Measurements from ENCODE around the gene TMEM86B. TPM values are rescaled to one million over a fixed set of nuclear protein-coding genes. Genes with fewer than 3 reads are reported as not detected.

TMEM86B gene
- total and polyA plus RNA-seq, 2 experiments from 2014 or later: 0.46 to 2.4 TPM

DNA sequence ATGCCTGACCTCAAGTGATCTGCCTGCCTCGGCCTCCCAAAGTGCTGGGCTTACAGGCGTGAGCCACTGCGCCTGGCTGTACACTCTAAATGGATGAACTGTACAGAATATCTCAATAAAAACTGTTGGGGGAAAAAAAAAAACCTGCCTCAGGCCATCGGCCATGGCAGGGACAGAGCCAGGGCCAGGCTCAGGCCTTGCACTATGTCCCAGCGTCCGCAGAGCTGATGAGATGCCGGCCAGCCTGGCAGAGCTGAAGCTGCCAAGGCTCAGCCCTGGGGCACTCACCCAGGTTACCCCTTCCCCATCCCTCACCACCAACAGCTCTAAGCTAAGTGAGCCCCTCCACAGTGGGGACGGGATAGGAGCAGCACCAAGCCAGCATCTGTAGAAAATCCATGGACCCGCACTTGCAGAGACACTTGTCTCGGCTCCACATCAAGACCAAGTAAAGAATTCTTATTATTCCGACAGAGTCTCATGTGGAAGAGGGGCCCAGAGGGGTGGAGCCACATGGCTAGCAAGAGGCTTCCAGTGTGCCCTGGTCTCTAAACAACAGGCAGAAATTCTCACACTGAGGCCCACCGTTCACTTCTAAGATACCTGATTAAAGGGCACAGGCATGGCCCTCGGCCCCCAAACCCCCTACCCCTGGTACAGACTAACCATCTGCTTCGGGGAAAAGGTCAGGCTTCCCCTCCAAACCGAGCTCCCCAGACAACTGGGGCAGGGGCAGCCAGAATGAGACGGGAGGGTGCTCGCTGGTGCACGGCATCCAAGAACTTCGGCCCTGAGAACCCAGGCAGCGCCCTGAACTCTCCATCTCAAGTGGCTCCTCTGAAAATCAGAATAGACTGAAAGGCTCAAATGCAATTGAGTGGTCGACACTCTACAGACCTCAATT, 24.4 kb upstream of the TMEM86B start:
- 88 to 89% methylated on average over 21 of the region's 21 CpGs for WGBS, 2 experiments (ENCODE audit: low coverage in 1 of 2, low lambda C conversion rate in 2 of 2, missing lambda C conversion rate in 2 of 2)
- peaks cover 6% of the 10 kb centered on the region; the same call in 1 of the 2 replicates for H4K20me1 ChIP-seq (ENCODE audit: insufficient read depth)
- H3K79me2 ChIP-seq (ENCODE audit: insufficient read depth): peaks cover 100% of the 10 kb centered on the region
- no peak overlapping the region for H3K4me3 ChIP-seq
- TF ChIP-seq EZH2 (IDR thresholded peaks at IDR 0.05; ENCODE audit: insufficient read depth, poor library complexity, severe bottlenecking) (no peak), EZH2phosphoT487 (IDR thresholded peaks at IDR 0.05; ENCODE audit: insufficient read depth, low read depth) (no peak)
- no peak for DNase-seq
- no peak overlapping the region for H3K9ac ChIP-seq
- H2AFZ ChIP-seq: no peak overlapping the region
- no peaks in the 10 kb centered on the region for H3K9me2 ChIP-seq (ENCODE audit: insufficient read depth)
- H3K27ac ChIP-seq: no peak overlapping the region
- H3K36me3 ChIP-seq (ENCODE audit: low read depth): no peaks in the 10 kb centered on the region
- peaks cover 19% of the 10 kb centered on the region for H3K4me1 ChIP-seq (ENCODE audit: insufficient read depth)
- peaks cover 16% of the 10 kb centered on the region; the same call in 1 of the 2 replicates for H3F3A ChIP-seq (ENCODE audit: insufficient read depth)
- no peaks in the 10 kb centered on the region for H3K27me3 ChIP-seq (replicated peaks; ENCODE audit: insufficient read depth)
- H3K4me2 ChIP-seq (ENCODE audit: unreplicated experiment): no peak overlapping the region
- in situ Hi-C loops (cut with MboI): no loop called here
- no peaks in the 10 kb centered on the region for H3K9me3 ChIP-seq (ENCODE audit: low read depth)

DNA sequence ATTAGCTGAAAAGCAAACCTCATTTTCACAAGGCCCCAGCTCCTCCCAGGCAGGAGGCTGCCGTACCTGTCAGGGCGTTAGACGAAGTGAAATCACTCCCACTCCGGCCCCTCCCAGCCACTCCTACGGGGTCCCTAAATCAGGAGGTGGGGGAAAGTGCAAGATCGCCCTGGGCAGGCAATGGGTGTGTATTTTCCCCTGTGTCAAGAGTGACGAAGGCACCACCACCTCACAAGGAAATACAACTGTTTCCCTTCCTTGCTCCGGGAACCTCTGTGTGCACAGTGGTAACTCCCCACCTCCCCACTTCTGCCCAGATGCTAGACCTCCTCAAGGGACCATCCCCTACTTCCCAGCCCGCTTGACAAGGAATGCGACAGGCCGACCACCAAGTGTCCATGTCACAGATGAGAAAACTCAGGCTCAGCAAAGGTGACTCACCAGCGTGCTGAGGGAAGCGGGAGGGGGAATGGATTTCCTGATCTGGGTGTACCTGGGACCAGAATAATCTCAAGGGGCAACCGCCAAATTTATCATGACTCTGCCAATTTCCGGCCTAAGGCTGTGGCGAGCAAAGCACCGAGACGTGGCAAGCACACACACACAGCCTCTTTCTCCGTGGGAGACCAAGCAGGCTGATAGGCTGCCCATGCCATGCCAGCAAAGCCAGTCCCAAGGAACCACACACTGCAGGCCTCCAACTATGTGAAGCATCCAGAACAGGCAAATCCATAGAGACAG, 22.9 kb upstream of the TMEM86B start:
- DNase-seq: peak; percentile 12
- H2AFZ ChIP-seq: no peak overlapping the region
- peaks cover 4% of the 10 kb centered on the region; the same call in 1 of the 2 replicates for H4K20me1 ChIP-seq (ENCODE audit: insufficient read depth)
- no peaks in the 10 kb centered on the region for H3K9me2 ChIP-seq (ENCODE audit: insufficient read depth)
- H3K79me2 ChIP-seq (ENCODE audit: insufficient read depth): peaks cover 100% of the 10 kb centered on the region
- H3K4me3 ChIP-seq: no peak overlapping the region
- no peak for TF ChIP-seq EZH2phosphoT487 (IDR thresholded peaks at IDR 0.05; ENCODE audit: insufficient read depth, low read depth)
- no peak for TF ChIP-seq EZH2 (IDR thresholded peaks at IDR 0.05; ENCODE audit: insufficient read depth, poor library complexity, severe bottlenecking)
- H3K27ac ChIP-seq: no peak overlapping the region
- peaks cover 14% of the 10 kb centered on the region for H3K4me1 ChIP-seq (ENCODE audit: insufficient read depth)
- no peaks in the 10 kb centered on the region for H3K36me3 ChIP-seq (ENCODE audit: low read depth)
- 78 to 83% methylated on average over 19 of the region's 19 CpGs for WGBS, 2 experiments (ENCODE audit: low coverage in 1 of 2, low lambda C conversion rate in 2 of 2, missing lambda C conversion rate in 2 of 2)
- peaks cover 4% of the 10 kb centered on the region; the same call in 1 of the 2 replicates for H3F3A ChIP-seq (ENCODE audit: insufficient read depth)
- H3K27me3 ChIP-seq (replicated peaks; ENCODE audit: insufficient read depth): no peaks in the 10 kb centered on the region
- H3K4me2 ChIP-seq (ENCODE audit: unreplicated experiment): no peak overlapping the region
- no peak overlapping the region for H3K9ac ChIP-seq
- in situ Hi-C loops (cut with MboI): no loop called here
- no peaks in the 10 kb centered on the region for H3K9me3 ChIP-seq (ENCODE audit: low read depth)

DNA sequence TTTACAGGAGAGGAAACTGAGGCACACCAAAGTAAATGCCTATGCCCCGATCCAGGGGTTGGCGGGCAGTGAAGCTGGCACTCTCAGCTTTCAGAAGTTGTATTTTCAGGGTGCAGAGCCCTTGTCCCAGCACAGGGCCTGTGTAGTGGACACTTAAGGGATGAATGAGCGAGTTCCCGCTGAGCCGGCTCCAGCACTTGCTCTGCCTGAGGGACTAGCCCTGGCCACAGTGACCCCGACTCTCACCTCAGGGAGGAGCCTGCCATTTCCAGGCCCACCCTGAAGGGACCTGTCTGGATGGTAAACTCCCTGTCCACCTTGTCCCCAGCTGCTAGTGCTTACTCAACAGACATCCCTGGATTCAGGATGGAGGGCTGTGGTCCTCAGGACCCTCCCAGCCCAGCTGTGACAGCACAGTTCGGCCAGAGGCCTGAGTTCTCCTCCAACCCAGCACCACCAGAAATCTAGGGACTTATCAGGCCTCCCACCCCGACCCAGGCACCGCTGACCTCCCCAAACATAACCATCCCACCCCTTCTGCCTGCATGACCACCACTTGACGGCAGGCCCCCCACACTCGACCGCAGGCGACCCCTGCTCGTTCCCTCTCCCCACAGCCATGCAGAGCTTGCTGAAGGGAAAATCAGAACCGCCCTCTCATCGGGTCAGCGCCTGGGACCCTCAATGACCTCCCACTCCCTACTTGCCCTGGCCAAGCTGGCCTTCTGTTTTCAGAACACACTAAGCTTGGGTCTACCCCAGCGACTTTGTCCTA, 21.9 kb upstream of the TMEM86B start:
- Histone ChIP-seq H3K9ac (no peak overlapping the region), H3K9me3 (ENCODE audit: low read depth) (no peaks in the 10 kb centered on the region), H3K4me1 (ENCODE audit: insufficient read depth) (peaks cover 4% of the 10 kb centered on the region; the same call in 1 of the 2 replicates), H4K20me1 (ENCODE audit: insufficient read depth) (no peaks in the 10 kb centered on the region; the same call in 1 of the 2 replicates), H3K9me2 (ENCODE audit: insufficient read depth) (no peaks in the 10 kb centered on the region), H3K36me3 (ENCODE audit: low read depth) (no peaks in the 10 kb centered on the region), H3K79me2 (ENCODE audit: insufficient read depth) (peaks cover 97% of the 10 kb centered on the region), H3K27ac (no peak overlapping the region), H3K27me3 (replicated peaks; ENCODE audit: insufficient read depth) (no peaks in the 10 kb centered on the region), H2AFZ (no peak overlapping the region), H3F3A (ENCODE audit: insufficient read depth) (no peaks in the 10 kb centered on the region), H3K4me2 (ENCODE audit: unreplicated experiment) (no peak overlapping the region), H3K4me3 (no peak overlapping the region)
- in situ Hi-C loops (cut with MboI): no loop called here
- no peak for TF ChIP-seq EZH2phosphoT487 (IDR thresholded peaks at IDR 0.05; ENCODE audit: insufficient read depth, low read depth)
- no peak for TF ChIP-seq EZH2 (IDR thresholded peaks at IDR 0.05; ENCODE audit: insufficient read depth, poor library complexity, severe bottlenecking)
- WGBS, 2 experiments (ENCODE audit: low coverage in 1 of 2, low lambda C conversion rate in 2 of 2, missing lambda C conversion rate in 2 of 2): 89 to 90% methylated on average over 14 to 18 of the region's 18 CpGs
- DNase-seq: no peak

DNA sequence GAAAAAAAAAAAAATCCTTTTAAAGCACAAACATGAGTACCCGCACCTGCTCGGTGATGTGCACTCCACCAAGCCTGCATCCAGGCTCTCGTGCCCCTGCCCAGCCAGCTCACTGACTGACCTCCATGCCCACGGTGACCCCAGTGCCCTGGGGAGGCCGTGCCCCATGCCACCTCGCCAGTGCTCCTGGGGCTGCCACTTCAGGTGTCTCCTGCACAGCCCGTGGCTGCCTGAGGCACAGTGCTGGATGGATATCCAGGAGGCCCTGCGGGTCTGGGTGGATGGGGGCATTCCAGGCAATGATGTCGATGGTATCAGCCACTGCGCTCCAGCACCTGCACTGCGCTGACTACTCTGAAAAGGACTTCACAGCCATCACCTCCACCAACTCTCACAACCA, 21.3 kb upstream of the TMEM86B start:
- 91 to 92% methylated on average over 11 of the region's 11 CpGs for WGBS, 2 experiments (ENCODE audit: low coverage in 1 of 2, low lambda C conversion rate in 2 of 2, missing lambda C conversion rate in 2 of 2)
- DNase-seq: no peak
- Histone ChIP-seq H3K27ac (no peak overlapping the region), H3K36me3 (ENCODE audit: low read depth) (no peaks in the 10 kb centered on the region), H3K4me3 (no peak overlapping the region), H3K4me1 (ENCODE audit: insufficient read depth) (0 out of 2 replicates have a peak, but pooled peaks cover 3% of the 10 kb centered on the region), H3K9me3 (ENCODE audit: low read depth) (no peaks in the 10 kb centered on the region), H3K9me2 (ENCODE audit: insufficient read depth) (no peaks in the 10 kb centered on the region), H3K9ac (no peak overlapping the region), H3K27me3 (replicated peaks; ENCODE audit: insufficient read depth) (no peaks in the 10 kb centered on the region), H3K79me2 (ENCODE audit: insufficient read depth) (peaks cover 93% of the 10 kb centered on the region), H4K20me1 (ENCODE audit: insufficient read depth) (no peaks in the 10 kb centered on the region; the same call in 1 of the 2 replicates), H2AFZ (no peak overlapping the region), H3F3A (ENCODE audit: insufficient read depth) (no peaks in the 10 kb centered on the region), H3K4me2 (ENCODE audit: unreplicated experiment) (no peak overlapping the region)
- in situ Hi-C loops (cut with MboI): no loop called here
- no peak for TF ChIP-seq EZH2 (IDR thresholded peaks at IDR 0.05; ENCODE audit: insufficient read depth, poor library complexity, severe bottlenecking)
- no peak for TF ChIP-seq EZH2phosphoT487 (IDR thresholded peaks at IDR 0.05; ENCODE audit: insufficient read depth, low read depth)
